Neuron (in vitro differentiated cells): ENCODE measurements around the gene HOXA13.

Source experiments
- H2AFZ ChIP-seq: one replicate; pipeline ENCODE4 v1.6.1; 2013; ENCODE audit warnings: low read depth, mild to moderate bottlenecking, inconsistent platforms, low read length, moderate library complexity
- H3K27me3 ChIP-seq: one replicate; pipeline ENCODE4 v1.6.1; 2013; ENCODE audit warnings: low read length; ENCODE audit not compliant: insufficient read depth
- H3K36me3 ChIP-seq: one replicate; pipeline ENCODE4 v1.6.1; 2013; ENCODE audit warnings: low read length; ENCODE audit not compliant: insufficient read depth
- H3K4me1 ChIP-seq: one replicate; pipeline ENCODE4 v1.6.1; 2013; ENCODE audit warnings: low read length; ENCODE audit not compliant: insufficient read depth
- H3K4me3 ChIP-seq: 2 replicates; pipeline ENCODE4 v1.5.1; 2013; ENCODE audit warnings: mild to moderate bottlenecking, low read length, moderate library complexity
- H3K9me3 ChIP-seq: one replicate; pipeline ENCODE4 v1.6.1; 2013; ENCODE audit warnings: low read length

The HOXA13 gene

DNA sequence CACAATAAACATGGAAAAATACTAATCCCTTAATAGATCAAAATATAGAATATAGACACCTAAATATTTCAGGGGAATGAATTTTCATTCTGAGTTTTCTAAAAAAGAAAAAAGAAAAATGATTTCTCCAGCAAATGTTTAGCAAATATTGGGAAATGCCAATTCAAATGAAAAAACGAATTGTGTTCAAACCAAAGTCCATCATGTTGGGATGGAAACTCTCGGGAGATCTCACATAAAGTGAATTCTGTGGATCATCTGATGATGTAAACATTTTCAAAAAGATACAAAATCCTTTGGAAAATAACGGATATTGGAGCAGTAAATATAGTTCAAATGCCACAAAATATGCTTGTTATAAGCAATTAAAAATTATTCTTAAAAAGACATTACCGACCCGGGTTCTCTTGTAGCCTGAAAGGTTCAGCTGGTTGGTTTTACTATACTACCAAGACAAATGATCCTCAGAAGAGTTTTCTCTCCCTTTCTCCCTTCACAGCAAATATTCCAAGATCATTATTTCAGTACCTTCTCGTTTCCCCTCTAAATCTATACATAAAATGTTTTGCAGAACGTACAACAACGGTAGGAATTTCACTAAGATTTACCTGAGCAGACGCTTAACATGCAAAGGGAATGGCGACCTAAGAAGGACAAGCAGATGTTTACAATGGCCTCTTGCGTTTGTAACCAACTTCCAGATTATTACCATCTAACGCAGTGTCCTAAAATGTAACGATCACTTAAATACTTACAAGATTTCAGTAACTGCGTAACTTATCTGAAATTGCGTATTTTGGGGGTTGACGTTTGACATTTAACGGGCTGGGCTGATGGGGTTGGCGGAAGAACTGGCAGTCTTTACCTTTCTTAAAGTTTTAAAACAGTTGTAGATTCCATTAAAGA lies 2.5 kb downstream of the HOXA13 start:
- H3K4me1 ChIP-seq: no peaks in the 10 kb centered on the region
- H3K9me3 ChIP-seq: no peaks in the 10 kb centered on the region
- peaks cover 82% of the 10 kb centered on the region for H3K27me3 ChIP-seq
- H3K36me3 ChIP-seq: no peaks in the 10 kb centered on the region
- H2AFZ ChIP-seq: no peak overlapping the region
- H3K4me3 ChIP-seq: no peak overlapping the region

- Histone ChIP-seq H3K4me3 (no peak overlapping the region), H3K9me3 (no peaks in the 10 kb centered on the region), H3K36me3 (no peaks in the 10 kb centered on the region), H3K27me3 (peaks cover 83% of the 10 kb centered on the region), H3K4me1 (no peaks in the 10 kb centered on the region), H2AFZ (no peak overlapping the region)
Observed at GRCh38 chr7:27196287-27196767, 3.6 kb downstream of the HOXA13 start.

DNA sequence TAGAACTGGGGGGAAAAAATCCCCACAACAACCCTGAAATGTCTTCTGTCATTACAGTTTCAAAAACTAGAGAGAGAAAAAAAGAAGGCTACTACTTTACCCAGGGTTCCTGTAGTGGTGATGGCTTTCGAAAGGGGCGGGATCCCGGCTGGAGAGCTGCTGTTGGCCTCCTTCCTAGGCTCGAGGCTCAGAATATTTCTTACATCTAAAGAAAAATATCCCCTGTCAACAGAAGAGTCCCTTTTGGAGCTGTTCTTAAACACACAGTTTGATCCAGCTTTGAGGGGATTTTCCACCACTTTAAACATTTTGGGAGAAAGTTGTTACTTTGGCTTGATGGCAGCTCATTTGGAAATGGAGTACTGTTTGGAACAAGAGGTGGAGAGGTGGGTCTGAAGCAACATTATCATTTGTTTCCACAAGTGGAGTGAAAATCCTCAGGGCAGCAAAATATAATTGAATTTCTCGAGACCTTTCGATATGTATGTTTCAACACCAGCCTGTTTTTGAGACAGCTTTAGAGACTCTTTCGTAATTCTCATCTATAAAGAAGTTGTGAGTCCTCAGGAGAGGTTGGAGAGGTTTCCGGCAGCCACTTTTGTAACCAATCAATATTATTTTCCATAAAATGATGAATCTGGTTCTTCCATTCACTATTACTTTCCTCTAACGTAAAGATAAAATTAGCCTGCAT lies 5.1 kb downstream of the HOXA13 start:
- Histone ChIP-seq H3K27me3 (peaks cover 83% of the 10 kb centered on the region), H3K4me1 (no peaks in the 10 kb centered on the region), H2AFZ (no peak overlapping the region), H3K9me3 (no peaks in the 10 kb centered on the region), H3K4me3 (no peak overlapping the region), H3K36me3 (no peaks in the 10 kb centered on the region)

GRCh38 chr7:27194002-27194352 lies 5.9 kb downstream of the HOXA13 start:
- H3K4me3 ChIP-seq: no peak overlapping the region
- H2AFZ ChIP-seq: no peak overlapping the region
- no peaks in the 10 kb centered on the region for H3K9me3 ChIP-seq
- no peaks in the 10 kb centered on the region for H3K36me3 ChIP-seq
- H3K4me1 ChIP-seq: no peaks in the 10 kb centered on the region
- peaks cover 87% of the 10 kb centered on the region for H3K27me3 ChIP-seq

GRCh38 chr7:27193335-27194001 lies 6.4 kb downstream of the HOXA13 start:
- no peaks in the 10 kb centered on the region for H3K4me1 ChIP-seq
- H2AFZ ChIP-seq: peak overlapping the region; percentile 36
- peaks cover 87% of the 10 kb centered on the region for H3K27me3 ChIP-seq
- no peaks in the 10 kb centered on the region for H3K9me3 ChIP-seq
- no peaks in the 10 kb centered on the region for H3K36me3 ChIP-seq
- no peak overlapping the region for H3K4me3 ChIP-seq

- no peak overlapping the region for H3K4me3 ChIP-seq
- H3K36me3 ChIP-seq: no peaks in the 10 kb centered on the region
- peaks cover 87% of the 10 kb centered on the region for H3K27me3 ChIP-seq
- no peaks in the 10 kb centered on the region for H3K9me3 ChIP-seq
- H2AFZ ChIP-seq: peak overlapping the region; percentile 36
- H3K4me1 ChIP-seq: no peaks in the 10 kb centered on the region
Observed at GRCh38 chr7:27192546-27193334, 7.2 kb downstream of the HOXA13 start.

- Histone ChIP-seq H3K36me3 (no peaks in the 10 kb centered on the region), H3K9me3 (no peaks in the 10 kb centered on the region), H3K4me1 (no peaks in the 10 kb centered on the region), H3K4me3 (no peak overlapping the region), H3K27me3 (peaks cover 88% of the 10 kb centered on the region), H2AFZ (no peak overlapping the region)
Observed at GRCh38 chr7:27191833-27192545, 7.9 kb downstream of the HOXA13 start.

DNA sequence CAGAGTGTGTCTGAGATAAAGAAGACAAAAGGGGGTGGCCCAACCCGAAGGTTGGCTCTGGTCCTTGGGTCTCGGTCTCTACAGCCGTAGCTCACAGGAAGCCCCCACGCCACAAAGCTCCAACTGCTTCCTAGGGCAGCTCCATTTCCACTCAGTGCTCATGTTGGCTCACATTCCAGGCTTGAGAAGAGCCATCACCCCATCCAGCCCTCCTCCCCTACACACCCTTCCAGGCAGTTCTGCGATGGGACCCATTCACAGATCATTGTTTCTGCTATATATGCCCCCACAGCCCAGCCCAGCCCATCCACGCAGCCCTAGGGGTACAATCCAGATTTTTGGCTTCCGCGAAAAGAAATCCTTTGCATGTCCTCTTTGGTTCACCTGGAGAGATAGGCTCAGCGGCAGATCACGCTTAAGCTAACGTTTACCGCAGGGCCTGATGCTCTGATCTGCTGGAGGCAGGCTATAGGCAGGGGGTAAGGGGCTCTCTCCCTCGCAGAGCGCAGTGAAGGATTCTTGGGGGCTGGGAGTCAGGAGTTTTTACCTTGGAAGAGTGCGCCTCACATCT lies 8.6 kb downstream of the HOXA13 start:
- no peak overlapping the region for H3K4me3 ChIP-seq
- peaks cover 95% of the 10 kb centered on the region for H3K27me3 ChIP-seq
- H3K4me1 ChIP-seq: no peaks in the 10 kb centered on the region
- no peak overlapping the region for H2AFZ ChIP-seq
- H3K36me3 ChIP-seq: no peaks in the 10 kb centered on the region
- no peaks in the 10 kb centered on the region for H3K9me3 ChIP-seq

DNA sequence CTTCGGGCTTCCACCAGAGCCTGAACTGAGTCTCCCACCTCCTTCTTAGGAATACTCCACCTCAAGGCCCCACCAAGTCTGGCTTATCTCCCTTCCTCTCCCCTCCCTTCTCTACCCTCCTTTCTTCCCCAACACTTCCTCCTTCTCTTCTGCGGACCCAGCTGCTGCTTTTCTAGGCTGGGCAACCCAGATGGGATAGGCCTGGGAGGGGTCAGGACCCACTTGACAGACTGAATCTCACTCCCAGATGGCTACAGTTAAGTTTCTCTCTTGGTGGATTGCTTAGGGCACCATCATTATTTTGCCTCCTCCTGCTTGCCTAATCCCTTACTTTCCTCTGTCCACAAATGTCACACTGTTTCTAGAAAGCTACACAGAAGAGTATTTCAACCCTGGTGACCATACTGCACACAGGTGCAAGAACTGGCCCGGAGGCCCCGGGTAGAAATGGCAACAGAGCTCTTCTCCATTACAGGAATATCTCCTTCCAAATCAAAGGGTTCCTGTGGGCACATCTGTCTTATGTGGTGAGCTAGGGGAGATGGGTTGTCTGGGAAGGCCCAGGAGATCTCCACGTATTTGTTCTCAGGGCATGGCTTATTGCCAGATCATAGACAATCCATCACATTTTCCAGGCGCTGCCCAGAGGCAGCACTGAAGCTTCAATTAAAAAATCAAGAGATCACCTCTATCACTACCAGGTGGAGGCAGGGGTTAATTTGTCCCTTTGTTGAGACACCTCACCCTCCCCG lies 9.7 kb downstream of the HOXA13 start:
- Histone ChIP-seq H3K9me3 (no peaks in the 10 kb centered on the region), H3K4me1 (no peaks in the 10 kb centered on the region), H3K4me3 (no peak overlapping the region), H3K27me3 (peaks cover 100% of the 10 kb centered on the region), H2AFZ (no peak overlapping the region), H3K36me3 (no peaks in the 10 kb centered on the region)

DNA sequence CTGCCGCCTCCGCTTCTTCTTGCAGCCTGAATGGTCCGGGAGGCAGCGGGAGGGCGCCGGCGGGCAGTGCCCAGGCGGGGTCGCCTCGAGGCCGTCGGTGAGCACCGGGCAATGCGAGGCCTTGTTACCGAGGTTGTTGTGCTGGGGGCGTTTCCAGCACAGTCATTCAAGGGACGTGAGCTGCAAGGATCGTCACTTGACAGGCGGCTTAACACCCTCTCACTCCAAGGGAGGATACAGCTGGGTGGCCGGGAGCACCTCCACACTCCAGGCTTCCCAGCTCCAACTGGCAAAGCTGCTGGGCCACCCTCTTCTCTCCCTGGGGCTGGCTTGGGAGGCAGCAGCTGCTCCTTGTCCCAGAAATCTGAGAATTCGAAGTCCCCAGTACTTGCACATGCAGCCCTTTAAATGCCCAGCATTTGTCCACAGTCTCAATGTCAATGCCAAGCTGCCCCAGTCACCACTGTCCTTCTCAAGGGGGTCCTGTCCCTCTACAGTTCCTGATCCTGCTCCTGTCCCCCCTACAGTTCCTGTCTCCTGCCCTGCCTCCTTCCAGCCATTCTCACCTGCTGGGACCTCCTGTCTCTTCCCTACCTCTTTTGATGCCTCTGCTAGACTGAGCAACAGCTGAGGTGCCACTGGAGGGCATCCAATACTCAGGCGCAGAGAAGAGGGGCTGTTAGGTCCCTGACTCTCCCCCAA lies 10.4 kb downstream of the HOXA13 start:
- H3K9me3 ChIP-seq: no peaks in the 10 kb centered on the region
- peaks cover 100% of the 10 kb centered on the region for H3K27me3 ChIP-seq
- H3K36me3 ChIP-seq: no peaks in the 10 kb centered on the region
- no peak overlapping the region for H2AFZ ChIP-seq
- H3K4me3 ChIP-seq: no peak overlapping the region
- H3K4me1 ChIP-seq: peaks cover 3% of the 10 kb centered on the region
